HG02763 (cell line): Measurements from ENCODE around the gene BTBD16.

Source experiments
- ATAC-seq: cut with Tn5 transposase; IDR thresholded peaks from one replicate; pipeline ENCODE4 v1.9.1; 2021; ENCODE audit warnings: mild to moderate bottlenecking, moderate library complexity; ENCODE audit not compliant: unreplicated experiment

BTBD16 gene

GRCh38 chr10:122267849-122268737 lies 3.0 kb upstream of the BTBD16 start:
- peak; percentile 45 for ATAC-seq

- ATAC-seq, result no peak
Measured at GRCh38 chr10:122269059-122269687, 1.9 kb upstream of the BTBD16 start.

GRCh38 chr10:122273966-122274545 lies 3.0 kb downstream of the BTBD16 start:
- no peak for ATAC-seq

GRCh38 chr10:122276611-122277208 lies 5.6 kb downstream of the BTBD16 start:
- no peak for ATAC-seq

GRCh38 chr10:122277526-122278136 lies 6.5 kb downstream of the BTBD16 start:
- no peak for ATAC-seq

- ATAC-seq, result no peak
Measured at GRCh38 chr10:122279725-122280141, 8.6 kb downstream of the BTBD16 start.

GRCh38 chr10:122280156-122280555 lies 9.1 kb downstream of the BTBD16 start:
- no peak for ATAC-seq

- ATAC-seq, result no peak
Measured at GRCh38 chr10:122281018-122281626, 10.0 kb downstream of the BTBD16 start.

- no peak for ATAC-seq
Measured at GRCh38 chr10:122281751-122282150, 10.7 kb downstream of the BTBD16 start.

GRCh38 chr10:122282253-122282671 lies 11.2 kb downstream of the BTBD16 start:
- ATAC-seq, result no peak

- ATAC-seq, result no peak
Measured at GRCh38 chr10:122282909-122283308, 11.8 kb downstream of the BTBD16 start.

- no peak for ATAC-seq
Measured at GRCh38 chr10:122285506-122286444, 14.7 kb downstream of the BTBD16 start.

- ATAC-seq, result no peak
Measured at GRCh38 chr10:122286867-122287266, 15.8 kb downstream of the BTBD16 start.

GRCh38 chr10:122287570-122287969 lies 16.5 kb downstream of the BTBD16 start:
- no peak for ATAC-seq

- ATAC-seq, result no peak
Measured at GRCh38 chr10:122288262-122288661, 17.2 kb downstream of the BTBD16 start.

GRCh38 chr10:122288917-122289316 lies 17.8 kb downstream of the BTBD16 start:
- no peak for ATAC-seq

- ATAC-seq, result no peak
Measured at GRCh38 chr10:122290334-122290733, 19.2 kb downstream of the BTBD16 start.

- ATAC-seq, result no peak
Measured at GRCh38 chr10:122290833-122291532, 19.9 kb downstream of the BTBD16 start.

- ATAC-seq, result no peak
Measured at GRCh38 chr10:122291739-122292138, 20.6 kb downstream of the BTBD16 start.
